GM23338 (cell line): ENCODE results near the gene IL23R. TPM values are rescaled to one million over a fixed set of nuclear protein-coding genes. Genes with fewer than 3 reads are reported as not detected.

Experiments used
- ATAC-seq: fragments of 200-7000 bp; cut with Tn5 transposase; 3 replicates; pipeline ENCODE4 v1.9.1; 2020
- DNase-seq: peaks from one replicate; pipeline ENCODE4 v3.0.0-alpha.2; 2015; ENCODE audit warnings: low spot score
- H2AFZ ChIP-seq: fragments of 200-600 bp; sonication (generic); 2 replicates; pipeline ENCODE4 v1.8.0; 2016; ENCODE audit warnings: antibody characterized with exemption, mild to moderate bottlenecking, moderate library complexity
- H3F3A ChIP-seq: fragments of 200-600 bp; sonication (generic); replicated peaks from 2 replicates; pipeline ENCODE4 v1.8.0; 2017; ENCODE audit warnings: antibody characterized with exemption, mixed run types, low read depth
- H3K27ac ChIP-seq: fragments of 200-600 bp; sonication (generic); 2 replicates; pipeline ENCODE4 v1.6.1; 2016; ENCODE audit warnings: low read depth
- H3K27me3 ChIP-seq: fragments of 200-600 bp; sonication (generic); 2 replicates; pipeline ENCODE4 v1.8.0; 2016; ENCODE audit warnings: mild to moderate bottlenecking, mixed run types, moderate library complexity; ENCODE audit not compliant: insufficient read depth
- H3K36me3 ChIP-seq: fragments of 200-600 bp; sonication (generic); 2 replicates; pipeline ENCODE4 v1.8.0; 2016; ENCODE audit warnings: mild to moderate bottlenecking; ENCODE audit not compliant: insufficient read depth
- H3K4me1 ChIP-seq: fragments of 200-600 bp; sonication (generic); 2 replicates; pipeline ENCODE4 v1.8.0; 2016; ENCODE audit warnings: mild to moderate bottlenecking, moderate library complexity; ENCODE audit not compliant: insufficient read depth
- H3K4me2 ChIP-seq: fragments of 200-600 bp; sonication (generic); 2 replicates; pipeline ENCODE4 v1.7.1; 2017; ENCODE audit warnings: mixed run types
- H3K4me3 ChIP-seq: fragments of 200-600 bp; sonication (generic); 2 replicates; pipeline ENCODE4 v1.6.1; 2016; ENCODE audit warnings: mixed run types
- H3K79me2 ChIP-seq: fragments of 200-600 bp; sonication (generic); replicated peaks from 2 replicates; pipeline ENCODE4 v1.8.0; 2017; ENCODE audit warnings: mild to moderate bottlenecking; ENCODE audit not compliant: insufficient read depth
- H3K9me2 ChIP-seq: fragments of 200-600 bp; sonication (generic); 2 replicates; pipeline ENCODE4 v1.8.0; 2017; ENCODE audit not compliant: insufficient read depth
- H4K20me1 ChIP-seq: fragments of 200-600 bp; sonication (generic); replicated peaks from 2 replicates; pipeline ENCODE4 v1.8.0; 2017; ENCODE audit warnings: mild to moderate bottlenecking; ENCODE audit not compliant: insufficient read depth
- H3K27ac Mint-ChIP-seq: 2 replicates; pipeline ENCODE4 v1.8.0; 2020; ENCODE audit warnings: inconsistent platforms, mild to moderate bottlenecking, moderate library complexity, mixed read lengths
- H3K27me3 Mint-ChIP-seq: 3 replicates; pipeline ENCODE4 v1.8.0; 2022; ENCODE audit warnings: low read depth, mild to moderate bottlenecking, moderate library complexity, mixed read lengths, inconsistent platforms; ENCODE audit not compliant: insufficient read depth, poor library complexity
- H3K36me3 Mint-ChIP-seq: 3 replicates; pipeline ENCODE4 v1.8.0; 2021; ENCODE audit warnings: low read depth, mild to moderate bottlenecking, inconsistent platforms, moderate library complexity, mixed read lengths
- H3K4me1 Mint-ChIP-seq: 3 replicates; pipeline ENCODE4 v1.8.0; 2020; ENCODE audit warnings: mild to moderate bottlenecking, inconsistent platforms, mixed read lengths
- H3K4me3 Mint-ChIP-seq: 3 replicates; pipeline ENCODE4 v1.8.0; 2021; ENCODE audit warnings: moderate library complexity, mild to moderate bottlenecking, inconsistent platforms, mixed read lengths
- H3K9me3 Mint-ChIP-seq: 3 replicates; pipeline ENCODE4 v1.8.0; 2020; ENCODE audit warnings: moderate library complexity, mild to moderate bottlenecking, inconsistent platforms, mixed read lengths
- EZH2 ChIP-seq: fragments of 200-600 bp; sonication (generic); IDR thresholded peaks from one replicate; pipeline ENCODE4 v1.8.0; 2017; ENCODE audit warnings: antibody characterized with exemption, mild to moderate bottlenecking, low read depth; ENCODE audit not compliant: unreplicated experiment
- EZH2phosphoT487 ChIP-seq: fragments of 200-600 bp; sonication (generic); IDR thresholded peaks from one replicate; pipeline ENCODE4 v1.8.1; 2018; ENCODE audit warnings: antibody characterized with exemption; ENCODE audit not compliant: unreplicated experiment
- JUNB ChIP-seq: IDR thresholded peaks from one replicate; pipeline ENCODE4 v1.6.1; 2016; ENCODE audit warnings: antibody characterized with exemption; ENCODE audit not compliant: unreplicated experiment
- NANOG ChIP-seq: IDR thresholded peaks from 2 replicates; pipeline ENCODE4 v1.6.1; 2016; ENCODE audit warnings: antibody characterized with exemption, borderline replicate concordance
- POLR2AphosphoS5 ChIP-seq: IDR thresholded peaks from 2 replicates; pipeline ENCODE4 v1.6.1; 2016; ENCODE audit warnings: antibody characterized with exemption, low read depth
- STAT1 ChIP-seq: IDR thresholded peaks from one replicate; pipeline ENCODE4 v1.6.1; 2016; ENCODE audit warnings: antibody characterized with exemption; ENCODE audit not compliant: unreplicated experiment
- ZNF114 ChIP-seq: fragments of 250-450 bp; sonication (Bioruptor Pico); IDR thresholded peaks from 2 replicates; pipeline ENCODE4 v1.5.0; 2020; ENCODE audit warnings: mild to moderate bottlenecking, moderate library complexity
- ZNF331 ChIP-seq: fragments of 250-450 bp; sonication (Bioruptor Pico); IDR thresholded peaks from 2 replicates; pipeline ENCODE4 v1.5.0; 2020; ENCODE audit warnings: low read depth, mild to moderate bottlenecking, moderate library complexity
- polyA plus RNA-seq: library from polyadenylated mRNA; unstranded; fragments of >200 nt; fragmentation: Nextera tagmentation; extraction: Ambion mirVana; gene quantifications from 2 replicates; pipeline ENCODE4 v1.2.1, GENCODE V29; 2016
- total RNA-seq: library from RNA; depleted of rRNA; stranded (reverse); fragments of >200 nt; shearing (Covaris generic); gene quantifications from 2 replicates; pipeline ENCODE4 v1.2.3, GENCODE V29; 2014
- TF ChIP-seq, protein P1 (sequence below), 2 experiments: fragments of 200-600 bp in 1 of 2; sonication (generic) in 1 of 2; conservative IDR thresholded peaks; 2 replicates each; pipeline versions ENCODE4 v1.5.1 to v1.6.1; 2016 to 2017; ENCODE audit warnings: antibody characterized with exemption in 2 of 2, low read depth in 2 of 2, mild to moderate bottlenecking in 2 of 2, moderate library complexity in 1 of 2
- TF ChIP-seq, protein P2 (sequence below): IDR thresholded peaks from 2 replicates; pipeline ENCODE4 v1.6.1; 2016; ENCODE audit warnings: antibody characterized with exemption
- TF ChIP-seq, protein P3 (sequence below): IDR thresholded peaks from one replicate; pipeline ENCODE4 v1.6.1; 2018; ENCODE audit warnings: antibody characterized with exemption; ENCODE audit not compliant: unreplicated experiment

Gene IL23R
- total and polyA plus RNA-seq, 2 experiments from 2014 or later = not detected

DNA sequence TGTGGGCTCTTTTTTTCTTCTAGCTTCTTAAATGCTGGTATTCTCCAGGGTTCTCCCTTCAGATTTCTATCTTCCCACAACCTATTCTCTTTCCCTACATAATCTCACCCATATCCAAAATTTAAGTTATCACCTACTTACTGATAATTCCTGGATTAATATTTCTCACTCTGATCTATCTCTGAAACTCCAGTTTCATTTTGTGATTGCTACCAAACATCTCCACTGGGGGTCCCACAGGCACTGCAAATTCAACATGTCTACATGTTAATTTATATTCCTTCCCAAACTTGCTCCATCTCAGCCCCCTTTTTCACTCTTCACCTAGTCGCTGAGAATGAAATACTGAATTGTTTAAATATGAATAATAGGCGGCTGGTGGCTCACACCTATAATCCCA is 21.6 kb upstream of the IL23R start:
- H3K9me3 Mint-ChIP-seq = no peaks in the 10 kb centered on the region; the same call in 2 of the 3 replicates
- no peak overlapping the region for H2AFZ ChIP-seq
- 0 out of 2 replicates have a peak, but pooled peaks cover 6% of the 10 kb centered on the region for H3K9me2 ChIP-seq
- H3K36me3 ChIP-seq = no peaks in the 10 kb centered on the region
- no peak overlapping the region for H3K27ac ChIP-seq
- H3K36me3 Mint-ChIP-seq = no peaks in the 10 kb centered on the region
- H3F3A ChIP-seq = no peaks in the 10 kb centered on the region
- H3K27me3 ChIP-seq = no peaks in the 10 kb centered on the region
- no peaks in the 10 kb centered on the region for H3K79me2 ChIP-seq
- H3K4me2 ChIP-seq = no peak overlapping the region
- no peak for DNase-seq
- no peaks in the 10 kb centered on the region for H3K4me1 ChIP-seq
- no peak overlapping the region for H3K4me3 ChIP-seq
- ATAC-seq = no peak
- H3K4me1 Mint-ChIP-seq = peaks cover 5% of the 10 kb centered on the region; the same call in 2 of the 3 replicates
- no peak overlapping the region for H3K27ac Mint-ChIP-seq
- no peak overlapping the region for H3K4me3 Mint-ChIP-seq
- H3K27me3 Mint-ChIP-seq = peaks cover 2% of the 10 kb centered on the region
- H4K20me1 ChIP-seq = no peaks in the 10 kb centered on the region
- TF ChIP-seq, protein P1, sequence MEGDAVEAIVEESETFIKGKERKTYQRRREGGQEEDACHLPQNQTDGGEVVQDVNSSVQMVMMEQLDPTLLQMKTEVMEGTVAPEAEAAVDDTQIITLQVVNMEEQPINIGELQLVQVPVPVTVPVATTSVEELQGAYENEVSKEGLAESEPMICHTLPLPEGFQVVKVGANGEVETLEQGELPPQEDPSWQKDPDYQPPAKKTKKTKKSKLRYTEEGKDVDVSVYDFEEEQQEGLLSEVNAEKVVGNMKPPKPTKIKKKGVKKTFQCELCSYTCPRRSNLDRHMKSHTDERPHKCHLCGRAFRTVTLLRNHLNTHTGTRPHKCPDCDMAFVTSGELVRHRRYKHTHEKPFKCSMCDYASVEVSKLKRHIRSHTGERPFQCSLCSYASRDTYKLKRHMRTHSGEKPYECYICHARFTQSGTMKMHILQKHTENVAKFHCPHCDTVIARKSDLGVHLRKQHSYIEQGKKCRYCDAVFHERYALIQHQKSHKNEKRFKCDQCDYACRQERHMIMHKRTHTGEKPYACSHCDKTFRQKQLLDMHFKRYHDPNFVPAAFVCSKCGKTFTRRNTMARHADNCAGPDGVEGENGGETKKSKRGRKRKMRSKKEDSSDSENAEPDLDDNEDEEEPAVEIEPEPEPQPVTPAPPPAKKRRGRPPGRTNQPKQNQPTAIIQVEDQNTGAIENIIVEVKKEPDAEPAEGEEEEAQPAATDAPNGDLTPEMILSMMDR (conservative IDR thresholded peaks at IDR 0.05; ENCODE audit: low read depth in 2 of 2) = peak; percentile 38 to 42; a peak in 3 of 4 replicates
- TF ChIP-seq POLR2AphosphoS5 = no peak

DNA sequence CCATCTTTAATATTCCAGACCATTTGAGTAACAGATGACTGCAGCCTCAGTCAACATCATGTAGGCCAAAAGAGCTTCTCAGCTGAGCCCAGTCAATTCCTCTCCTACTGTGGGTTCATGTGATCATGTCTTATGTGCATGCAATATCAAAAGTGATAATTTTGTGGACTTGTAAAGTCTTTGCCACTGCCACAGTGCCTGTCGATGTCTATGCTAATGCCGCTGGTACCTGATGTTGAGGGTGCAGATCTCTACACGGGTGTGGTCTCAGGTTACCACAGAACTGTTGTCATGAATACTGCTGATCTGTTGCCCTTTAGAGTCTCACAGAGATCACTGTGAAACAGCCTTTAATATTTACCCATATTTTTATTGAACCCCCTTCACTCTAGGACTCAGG is 20.2 kb upstream of the IL23R start:
- Histone ChIP-seq H3K36me3 (no peaks in the 10 kb centered on the region), H3K9me2 (0 out of 2 replicates have a peak, but pooled peaks cover 6% of the 10 kb centered on the region), H3F3A (no peaks in the 10 kb centered on the region), H4K20me1 (no peaks in the 10 kb centered on the region), H2AFZ (no peak overlapping the region), H3K4me1 (no peaks in the 10 kb centered on the region), H3K27me3 (no peaks in the 10 kb centered on the region), H3K4me3 (no peak overlapping the region), H3K4me2 (no peak overlapping the region), H3K79me2 (no peaks in the 10 kb centered on the region), H3K27ac (no peak overlapping the region)
- no peak overlapping the region for H3K4me3 Mint-ChIP-seq
- no peaks in the 10 kb centered on the region for H3K36me3 Mint-ChIP-seq
- peaks cover 2% of the 10 kb centered on the region for H3K27me3 Mint-ChIP-seq
- no peak overlapping the region for H3K27ac Mint-ChIP-seq
- DNase-seq (no peak), ATAC-seq (no peak)
- H3K9me3 Mint-ChIP-seq = no peaks in the 10 kb centered on the region; the same call in 2 of the 3 replicates
- H3K4me1 Mint-ChIP-seq = peaks cover 5% of the 10 kb centered on the region; the same call in 2 of the 3 replicates
- TF ChIP-seq EZH2phosphoT487 = no peak
- TF ChIP-seq, protein P1 (conservative IDR thresholded peaks at IDR 0.05; ENCODE audit: low read depth in 2 of 2) = no peak
- TF ChIP-seq JUNB = no peak
- TF ChIP-seq, protein P2, sequence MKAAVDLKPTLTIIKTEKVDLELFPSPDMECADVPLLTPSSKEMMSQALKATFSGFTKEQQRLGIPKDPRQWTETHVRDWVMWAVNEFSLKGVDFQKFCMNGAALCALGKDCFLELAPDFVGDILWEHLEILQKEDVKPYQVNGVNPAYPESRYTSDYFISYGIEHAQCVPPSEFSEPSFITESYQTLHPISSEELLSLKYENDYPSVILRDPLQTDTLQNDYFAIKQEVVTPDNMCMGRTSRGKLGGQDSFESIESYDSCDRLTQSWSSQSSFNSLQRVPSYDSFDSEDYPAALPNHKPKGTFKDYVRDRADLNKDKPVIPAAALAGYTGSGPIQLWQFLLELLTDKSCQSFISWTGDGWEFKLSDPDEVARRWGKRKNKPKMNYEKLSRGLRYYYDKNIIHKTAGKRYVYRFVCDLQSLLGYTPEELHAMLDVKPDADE = no peak
- TF ChIP-seq EZH2 = no peak
- no peak for TF ChIP-seq POLR2AphosphoS5
- no peak for TF ChIP-seq ZNF114
- TF ChIP-seq, protein P3, sequence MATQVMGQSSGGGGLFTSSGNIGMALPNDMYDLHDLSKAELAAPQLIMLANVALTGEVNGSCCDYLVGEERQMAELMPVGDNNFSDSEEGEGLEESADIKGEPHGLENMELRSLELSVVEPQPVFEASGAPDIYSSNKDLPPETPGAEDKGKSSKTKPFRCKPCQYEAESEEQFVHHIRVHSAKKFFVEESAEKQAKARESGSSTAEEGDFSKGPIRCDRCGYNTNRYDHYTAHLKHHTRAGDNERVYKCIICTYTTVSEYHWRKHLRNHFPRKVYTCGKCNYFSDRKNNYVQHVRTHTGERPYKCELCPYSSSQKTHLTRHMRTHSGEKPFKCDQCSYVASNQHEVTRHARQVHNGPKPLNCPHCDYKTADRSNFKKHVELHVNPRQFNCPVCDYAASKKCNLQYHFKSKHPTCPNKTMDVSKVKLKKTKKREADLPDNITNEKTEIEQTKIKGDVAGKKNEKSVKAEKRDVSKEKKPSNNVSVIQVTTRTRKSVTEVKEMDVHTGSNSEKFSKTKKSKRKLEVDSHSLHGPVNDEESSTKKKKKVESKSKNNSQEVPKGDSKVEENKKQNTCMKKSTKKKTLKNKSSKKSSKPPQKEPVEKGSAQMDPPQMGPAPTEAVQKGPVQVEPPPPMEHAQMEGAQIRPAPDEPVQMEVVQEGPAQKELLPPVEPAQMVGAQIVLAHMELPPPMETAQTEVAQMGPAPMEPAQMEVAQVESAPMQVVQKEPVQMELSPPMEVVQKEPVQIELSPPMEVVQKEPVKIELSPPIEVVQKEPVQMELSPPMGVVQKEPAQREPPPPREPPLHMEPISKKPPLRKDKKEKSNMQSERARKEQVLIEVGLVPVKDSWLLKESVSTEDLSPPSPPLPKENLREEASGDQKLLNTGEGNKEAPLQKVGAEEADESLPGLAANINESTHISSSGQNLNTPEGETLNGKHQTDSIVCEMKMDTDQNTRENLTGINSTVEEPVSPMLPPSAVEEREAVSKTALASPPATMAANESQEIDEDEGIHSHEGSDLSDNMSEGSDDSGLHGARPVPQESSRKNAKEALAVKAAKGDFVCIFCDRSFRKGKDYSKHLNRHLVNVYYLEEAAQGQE = no peak
- no peak for TF ChIP-seq ZNF331 (CRISPR knock-in tag)
- TF ChIP-seq NANOG = no peak
- no peak for TF ChIP-seq STAT1
